B cell (primary cell): ENCODE results near the gene ISL2. TPM values are rescaled to one million over a fixed set of nuclear protein-coding genes. Genes with fewer than 3 reads are reported as not detected.

Experiments used
- ATAC-seq: fragments of 200-7000 bp; cut with Tn5 transposase; one replicate; pipeline ENCODE4 v1.10.0; 2021; ENCODE audit warnings: low read depth, mild to moderate bottlenecking, moderate number of reproducible peaks, moderate library complexity
- CTCF ChIA-PET: fragments of 350-600 bp; sonication (Branson Sonifier 250); formaldehyde crosslinking; loops from one replicate; lab custom pipeline; 2021; ENCODE audit warnings: antibody characterized with exemption, inconsistent platforms; lab: Charles Lee
- POLR2A ChIA-PET: fragments of 350-600 bp; sonication (Branson Sonifier 250); formaldehyde crosslinking; loops from one replicate; lab custom pipeline; 2021; ENCODE audit warnings: antibody characterized with exemption; lab: Charles Lee
- DNase-seq: peaks from one replicate; pipeline ENCODE4 v3.0.0; 2013
- H2AFZ ChIP-seq: 2 replicates; pipeline ENCODE4 v1.6.1; 2012; ENCODE audit warnings: mild to moderate bottlenecking, low read depth, low read length; ENCODE audit not compliant: insufficient read depth, poor library complexity, severe bottlenecking
- H3K27ac ChIP-seq, 2 donors: 1 replicate in 1 of 2; 2 replicates in 1 of 2; pipeline ENCODE4 v1.5.1; 2012 to 2013; ENCODE audit warnings: low read length in 2 of 2, mild to moderate bottlenecking in 2 of 2, moderate library complexity in 1 of 2
- H3K27me3 ChIP-seq, 4 experiments: fragments of 200-600 bp in 1 of 4; sonication (generic) in 1 of 4; replicated peaks in 1 of 4; 1 replicate in 2 of 4; 2 replicates in 2 of 4; pipeline versions ENCODE4 v1.6.1 to v1.7.0; 2013 to 2016; ENCODE audit warnings: low read length in 3 of 4, mild to moderate bottlenecking in 2 of 4, mixed read lengths in 1 of 4, moderate library complexity in 1 of 4; ENCODE audit not compliant: insufficient read depth in 4 of 4, control insufficient read depth in 3 of 4; ENCODE audit errors: control extremely low read depth in 1 of 4
- H3K36me3 ChIP-seq, 2 experiments: replicated peaks in 1 of 2; 1 replicate in 1 of 2; 2 replicates in 1 of 2; pipeline versions ENCODE4 v1.6.1 to v1.7.1; 2013; ENCODE audit warnings: low read length in 1 of 2; ENCODE audit not compliant: insufficient read depth in 2 of 2, control insufficient read depth in 1 of 2; ENCODE audit errors: control extremely low read depth in 1 of 2, extremely low read depth in 1 of 2
- H3K4me1 ChIP-seq, 2 donors: fragments of 200-600 bp in 1 of 2; sonication (generic) in 1 of 2; 1 replicate in 1 of 2; 2 replicates in 1 of 2; pipeline versions ENCODE4 v1.5.1 to v1.6.1; 2013 to 2017; ENCODE audit warnings: low read length in 2 of 2; ENCODE audit not compliant: control insufficient read depth in 2 of 2, insufficient read depth in 2 of 2
- H3K4me2 ChIP-seq: replicated peaks from 2 replicates; pipeline ENCODE3; 2012; ENCODE audit warnings: mild to moderate bottlenecking, low read depth, low read length; ENCODE audit not compliant: poor library complexity, severe bottlenecking
- H3K4me3 ChIP-seq, 5 experiments: fragments of 200-600 bp in 1 of 5; sonication (generic) in 1 of 5; 1 replicate in 3 of 5; 2 replicates in 2 of 5; pipeline versions ENCODE4 v1.5.1 to v1.7.0; 2011 to 2016; ENCODE audit warnings: low read length in 4 of 5, mild to moderate bottlenecking in 4 of 5, low read depth in 2 of 5, control low read depth in 1 of 5, moderate library complexity in 1 of 5; ENCODE audit not compliant: insufficient read depth in 1 of 5; ENCODE audit errors: control extremely low read depth in 1 of 5, extremely low read depth in 1 of 5
- H3K79me2 ChIP-seq: fragments of 200-600 bp; sonication (generic); one replicate; pipeline ENCODE4 v1.6.0; 2016; ENCODE audit warnings: low read length; ENCODE audit not compliant: control insufficient read depth, insufficient read depth
- H3K9ac ChIP-seq: fragments of 200-600 bp; sonication (generic); 2 replicates; pipeline ENCODE4 v1.6.1; 2017; ENCODE audit warnings: mild to moderate bottlenecking, low read length, moderate library complexity
- H3K9me3 ChIP-seq, 3 donors: one replicate each; pipeline versions ENCODE4 v1.6.1 to v1.7.1; 2013; ENCODE audit warnings: low read length in 2 of 3; ENCODE audit not compliant: control insufficient read depth in 2 of 3, insufficient read depth in 1 of 3; ENCODE audit errors: control extremely low read depth in 1 of 3
- H4K20me1 ChIP-seq: 2 replicates; pipeline ENCODE4 v1.6.0; 2012; ENCODE audit warnings: mild to moderate bottlenecking, low read length; ENCODE audit not compliant: insufficient read depth, control insufficient read depth, poor library complexity, severe bottlenecking
- H3K27ac Mint-ChIP-seq: one replicate; pipeline ENCODE4 v1.8.0; 2021; ENCODE audit warnings: mixed read lengths
- H3K27me3 Mint-ChIP-seq: one replicate; pipeline ENCODE4 v1.8.0; 2021; ENCODE audit warnings: mixed read lengths
- H3K4me1 Mint-ChIP-seq: one replicate; pipeline ENCODE4 v1.8.0; 2021; ENCODE audit warnings: mixed read lengths
- H3K4me3 Mint-ChIP-seq: one replicate; pipeline ENCODE4 v1.8.0; 2021; ENCODE audit warnings: mixed read lengths
- H3K9me3 Mint-ChIP-seq: one replicate; pipeline ENCODE4 v1.8.0; 2022; ENCODE audit warnings: mixed read lengths; ENCODE audit not compliant: insufficient read depth
- CTCF ChIP-seq: fragments of 200-600 bp; IDR thresholded peaks from one replicate; pipeline ENCODE4 v1.8.0; 2022; ENCODE audit warnings: antibody characterized with exemption, mild to moderate bottlenecking
- EZH2 ChIP-seq: IDR thresholded peaks from 2 replicates; pipeline ENCODE4 v1.6.1; 2012; ENCODE audit warnings: borderline replicate concordance, low read depth, mild to moderate bottlenecking, moderate library complexity, low read length; ENCODE audit not compliant: insufficient read depth, poor library complexity, severe bottlenecking
- WGBS: methylation state at CpG from one replicate; pipeline ENCODE4 v1.1.5; 2013; ENCODE audit warnings: missing lambda C conversion rate; ENCODE audit not compliant: insufficient coverage; 5-methylcytosine and 5-hydroxymethylcytosine counted together
- intact Hi-C: fragments of 100-400 bp; cut with micrococcal nuclease; formaldehyde crosslinking; loops from one replicate; pipeline ENCODE4 v1.10.0; 2022
- polyA plus RNA-seq: library from polyadenylated mRNA; depleted of rRNA; stranded (reverse); fragments of >200 nt; gene quantifications from 2 replicates; pipeline ENCODE4 v1.2.3, GENCODE V29; 2012
- total RNA-seq, 2 donors: library from RNA; stranded (reverse); fragments of 120-200 nt in 1 of 2; gene quantifications; 1 replicate in 1 of 2; 2 replicates in 1 of 2; pipeline versions ENCODE4 v1.2.3 to v1.2.4, GENCODE V29; 2013 to 2022

ISL2 gene
- total and polyA plus RNA-seq, 2 donors (not counting 1 experiment from before 2014, with no cell fraction given), result 0.59 to 1.8 TPM

GRCh38 chr15:76337059-76337695 lies 604 bp downstream of the ISL2 start:
- Histone ChIP-seq H3K9me3 (peaks cover 0 to 66% (median 0%) of the 10 kb centered on the region in 3 donors), H4K20me1 (peaks cover 32% of the 10 kb centered on the region), H3K27ac (no peak overlapping the region), H3K9ac (peak overlapping the region; percentile 30), H3K4me1 (peaks cover 72 to 73% of the 10 kb centered on the region in 2 donors), H3K4me3 (peak overlapping the region in 4 of 5 experiments; percentile 26 to 60 (median 43)), H3K79me2 (no peaks in the 10 kb centered on the region), H3K36me3 (no peaks in the 10 kb centered on the region), H3K4me2 (peak overlapping the region; percentile 96), H3K27me3 (peaks cover 0 to 95% (median 66%) of the 10 kb centered on the region in 4 experiments), H2AFZ (peak overlapping the region; percentile 49)
- CTCF ChIA-PET, result no interaction called here
- ATAC-seq (no peak), DNase-seq (peak; percentile 62)
- H3K4me3 Mint-ChIP-seq, result peak overlapping the region; percentile 87
- intact Hi-C loops, result loop anchor here (2.0 kb wide), 1 partner anchor 26 kb away; the partner anchor contains the start of gene ETFA
- 11% methylated on average over 17 of the region's 25 CpGs for WGBS
- H3K27ac Mint-ChIP-seq, result peak overlapping the region; percentile 56
- H3K4me1 Mint-ChIP-seq, result peaks cover 63% of the 10 kb centered on the region
- POLR2A ChIA-PET, result interaction anchor here (0.6 kb wide), 1 partner anchor 733 kb away, joined by 5 read pairs; the partner anchor contains the start of gene TSPAN3
- H3K9me3 Mint-ChIP-seq, result no peaks in the 10 kb centered on the region
- TF ChIP-seq EZH2 (no peak), CTCF (no peak)
- H3K27me3 Mint-ChIP-seq, result peaks cover 66% of the 10 kb centered on the region
